GM23338 (cell line): ENCODE data around the gene EPHA3. TPM values are rescaled to one million over a fixed set of nuclear protein-coding genes. Genes with fewer than 3 reads are reported as not detected.

Experiments used
- ATAC-seq: fragments of 200-7000 bp; cut with Tn5 transposase; 3 replicates; pipeline ENCODE4 v1.9.1; 2020
- DNase-seq: peaks from one replicate; pipeline ENCODE4 v3.0.0-alpha.2; 2015; ENCODE audit warnings: low spot score
- H2AFZ ChIP-seq: fragments of 200-600 bp; sonication (generic); 2 replicates; pipeline ENCODE4 v1.8.0; 2016; ENCODE audit warnings: antibody characterized with exemption, mild to moderate bottlenecking, moderate library complexity
- H3F3A ChIP-seq: fragments of 200-600 bp; sonication (generic); replicated peaks from 2 replicates; pipeline ENCODE4 v1.8.0; 2017; ENCODE audit warnings: antibody characterized with exemption, mixed run types, low read depth
- H3K27ac ChIP-seq: fragments of 200-600 bp; sonication (generic); 2 replicates; pipeline ENCODE4 v1.6.1; 2016; ENCODE audit warnings: low read depth
- H3K27me3 ChIP-seq: fragments of 200-600 bp; sonication (generic); 2 replicates; pipeline ENCODE4 v1.8.0; 2016; ENCODE audit warnings: mild to moderate bottlenecking, mixed run types, moderate library complexity; ENCODE audit not compliant: insufficient read depth
- H3K36me3 ChIP-seq: fragments of 200-600 bp; sonication (generic); 2 replicates; pipeline ENCODE4 v1.8.0; 2016; ENCODE audit warnings: mild to moderate bottlenecking; ENCODE audit not compliant: insufficient read depth
- H3K4me1 ChIP-seq: fragments of 200-600 bp; sonication (generic); 2 replicates; pipeline ENCODE4 v1.8.0; 2016; ENCODE audit warnings: mild to moderate bottlenecking, moderate library complexity; ENCODE audit not compliant: insufficient read depth
- H3K4me2 ChIP-seq: fragments of 200-600 bp; sonication (generic); 2 replicates; pipeline ENCODE4 v1.7.1; 2017; ENCODE audit warnings: mixed run types
- H3K4me3 ChIP-seq: fragments of 200-600 bp; sonication (generic); 2 replicates; pipeline ENCODE4 v1.6.1; 2016; ENCODE audit warnings: mixed run types
- H3K79me2 ChIP-seq: fragments of 200-600 bp; sonication (generic); replicated peaks from 2 replicates; pipeline ENCODE4 v1.8.0; 2017; ENCODE audit warnings: mild to moderate bottlenecking; ENCODE audit not compliant: insufficient read depth
- H3K9me2 ChIP-seq: fragments of 200-600 bp; sonication (generic); 2 replicates; pipeline ENCODE4 v1.8.0; 2017; ENCODE audit not compliant: insufficient read depth
- H4K20me1 ChIP-seq: fragments of 200-600 bp; sonication (generic); replicated peaks from 2 replicates; pipeline ENCODE4 v1.8.0; 2017; ENCODE audit warnings: mild to moderate bottlenecking; ENCODE audit not compliant: insufficient read depth
- H3K27ac Mint-ChIP-seq: 2 replicates; pipeline ENCODE4 v1.8.0; 2020; ENCODE audit warnings: inconsistent platforms, mild to moderate bottlenecking, moderate library complexity, mixed read lengths
- H3K27me3 Mint-ChIP-seq: 3 replicates; pipeline ENCODE4 v1.8.0; 2022; ENCODE audit warnings: low read depth, mild to moderate bottlenecking, moderate library complexity, mixed read lengths, inconsistent platforms; ENCODE audit not compliant: insufficient read depth, poor library complexity
- H3K36me3 Mint-ChIP-seq: 3 replicates; pipeline ENCODE4 v1.8.0; 2021; ENCODE audit warnings: low read depth, mild to moderate bottlenecking, inconsistent platforms, moderate library complexity, mixed read lengths
- H3K4me1 Mint-ChIP-seq: 3 replicates; pipeline ENCODE4 v1.8.0; 2020; ENCODE audit warnings: mild to moderate bottlenecking, inconsistent platforms, mixed read lengths
- H3K4me3 Mint-ChIP-seq: 3 replicates; pipeline ENCODE4 v1.8.0; 2021; ENCODE audit warnings: moderate library complexity, mild to moderate bottlenecking, inconsistent platforms, mixed read lengths
- H3K9me3 Mint-ChIP-seq: 3 replicates; pipeline ENCODE4 v1.8.0; 2020; ENCODE audit warnings: moderate library complexity, mild to moderate bottlenecking, inconsistent platforms, mixed read lengths
- CREB1 ChIP-seq: fragments of 250-450 bp; sonication (Bioruptor Pico); IDR thresholded peaks from 2 replicates; pipeline ENCODE4 v1.5.0; 2020; ENCODE audit warnings: low read depth, mild to moderate bottlenecking, moderate library complexity
- CTCF ChIP-seq, 2 experiments: fragments of 200-600 bp in 1 of 2; sonication (generic) in 1 of 2; conservative IDR thresholded peaks; 2 replicates each; pipeline versions ENCODE4 v1.5.1 to v1.6.1; 2016 to 2017; ENCODE audit warnings: antibody characterized with exemption in 2 of 2, low read depth in 2 of 2, mild to moderate bottlenecking in 2 of 2, moderate library complexity in 1 of 2
- EZH2 ChIP-seq: fragments of 200-600 bp; sonication (generic); IDR thresholded peaks from one replicate; pipeline ENCODE4 v1.8.0; 2017; ENCODE audit warnings: antibody characterized with exemption, mild to moderate bottlenecking, low read depth; ENCODE audit not compliant: unreplicated experiment
- EZH2phosphoT487 ChIP-seq: fragments of 200-600 bp; sonication (generic); IDR thresholded peaks from one replicate; pipeline ENCODE4 v1.8.1; 2018; ENCODE audit warnings: antibody characterized with exemption; ENCODE audit not compliant: unreplicated experiment
- JUNB ChIP-seq: IDR thresholded peaks from one replicate; pipeline ENCODE4 v1.6.1; 2016; ENCODE audit warnings: antibody characterized with exemption; ENCODE audit not compliant: unreplicated experiment
- NANOG ChIP-seq: IDR thresholded peaks from 2 replicates; pipeline ENCODE4 v1.6.1; 2016; ENCODE audit warnings: antibody characterized with exemption, borderline replicate concordance
- POLR2AphosphoS5 ChIP-seq: IDR thresholded peaks from 2 replicates; pipeline ENCODE4 v1.6.1; 2016; ENCODE audit warnings: antibody characterized with exemption, low read depth
- STAT1 ChIP-seq: IDR thresholded peaks from one replicate; pipeline ENCODE4 v1.6.1; 2016; ENCODE audit warnings: antibody characterized with exemption; ENCODE audit not compliant: unreplicated experiment
- ZNF114 ChIP-seq: fragments of 250-450 bp; sonication (Bioruptor Pico); IDR thresholded peaks from 2 replicates; pipeline ENCODE4 v1.5.0; 2020; ENCODE audit warnings: mild to moderate bottlenecking, moderate library complexity
- ZNF331 ChIP-seq: fragments of 250-450 bp; sonication (Bioruptor Pico); IDR thresholded peaks from 2 replicates; pipeline ENCODE4 v1.5.0; 2020; ENCODE audit warnings: low read depth, mild to moderate bottlenecking, moderate library complexity
- ZNF462 ChIP-seq: fragments of 250-450 bp; sonication (Bioruptor Pico); IDR thresholded peaks from 2 replicates; pipeline ENCODE4 v1.5.0; 2020; ENCODE audit warnings: mild to moderate bottlenecking, moderate library complexity
- polyA plus RNA-seq: library from polyadenylated mRNA; unstranded; fragments of >200 nt; fragmentation: Nextera tagmentation; extraction: Ambion mirVana; gene quantifications from 2 replicates; pipeline ENCODE4 v1.2.1, GENCODE V29; 2016
- total RNA-seq: library from RNA; depleted of rRNA; stranded (reverse); fragments of >200 nt; shearing (Covaris generic); gene quantifications from 2 replicates; pipeline ENCODE4 v1.2.3, GENCODE V29; 2014
- TF ChIP-seq, protein P1 (sequence below): IDR thresholded peaks from 2 replicates; pipeline ENCODE4 v1.6.1; 2016; ENCODE audit warnings: antibody characterized with exemption
- TF ChIP-seq, protein P2 (sequence below): IDR thresholded peaks from one replicate; pipeline ENCODE4 v1.6.1; 2018; ENCODE audit warnings: antibody characterized with exemption; ENCODE audit not compliant: unreplicated experiment

Gene EPHA3
- total and polyA plus RNA-seq, 2 experiments from 2014 or later = 0.05 to 0.21 TPM

DNA sequence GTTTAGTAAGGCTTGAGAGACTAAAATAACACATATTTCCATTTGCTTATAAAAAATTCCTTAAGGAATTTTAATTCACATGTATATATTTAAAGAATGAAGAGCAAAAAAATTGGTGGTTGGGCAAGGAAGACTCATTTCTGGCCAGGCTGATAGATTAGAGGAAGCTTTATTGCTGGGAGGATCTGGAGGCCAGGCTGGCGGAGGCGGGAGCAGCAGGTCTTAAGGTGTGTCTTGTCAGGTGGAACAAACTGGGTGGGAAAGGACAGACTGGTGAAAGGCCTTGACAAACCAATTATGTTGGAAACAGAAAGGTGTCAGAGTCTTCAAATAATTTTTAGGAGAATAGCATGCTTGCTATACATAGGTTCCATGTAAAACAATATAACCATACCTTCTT, 124.7 kb downstream of the EPHA3 start:
- H3K27ac ChIP-seq = no peak overlapping the region
- no peak overlapping the region for H2AFZ ChIP-seq
- peaks cover 14% of the 10 kb centered on the region for H3K4me1 Mint-ChIP-seq
- H3K4me2 ChIP-seq = no peak overlapping the region
- H3F3A ChIP-seq = no peaks in the 10 kb centered on the region
- no peaks in the 10 kb centered on the region for H3K27me3 Mint-ChIP-seq
- H3K4me1 ChIP-seq = peaks cover 9% of the 10 kb centered on the region; the same call in 1 of the 2 replicates
- no peak for DNase-seq
- H3K4me3 Mint-ChIP-seq = no peak overlapping the region
- no peaks in the 10 kb centered on the region for H4K20me1 ChIP-seq
- H3K27me3 ChIP-seq = no peaks in the 10 kb centered on the region
- H3K36me3 Mint-ChIP-seq = no peaks in the 10 kb centered on the region
- no peaks in the 10 kb centered on the region for H3K36me3 ChIP-seq
- no peak for ATAC-seq
- H3K9me3 Mint-ChIP-seq = no peaks in the 10 kb centered on the region
- no peak overlapping the region for H3K4me3 ChIP-seq
- H3K27ac Mint-ChIP-seq = no peak overlapping the region
- TF ChIP-seq POLR2AphosphoS5 (no peak), ZNF114 (CRISPR knock-in tag) (no peak), STAT1 (no peak), EZH2 (no peak), EZH2phosphoT487 (no peak), NANOG (no peak), CTCF (conservative IDR thresholded peaks at IDR 0.05; ENCODE audit: low read depth in 2 of 2) (no peak), CREB1 (CRISPR knock-in tag) (no peak), JUNB (no peak), ZNF462 (CRISPR knock-in tag) (no peak), ZNF331 (no peak)
- TF ChIP-seq, protein P1, sequence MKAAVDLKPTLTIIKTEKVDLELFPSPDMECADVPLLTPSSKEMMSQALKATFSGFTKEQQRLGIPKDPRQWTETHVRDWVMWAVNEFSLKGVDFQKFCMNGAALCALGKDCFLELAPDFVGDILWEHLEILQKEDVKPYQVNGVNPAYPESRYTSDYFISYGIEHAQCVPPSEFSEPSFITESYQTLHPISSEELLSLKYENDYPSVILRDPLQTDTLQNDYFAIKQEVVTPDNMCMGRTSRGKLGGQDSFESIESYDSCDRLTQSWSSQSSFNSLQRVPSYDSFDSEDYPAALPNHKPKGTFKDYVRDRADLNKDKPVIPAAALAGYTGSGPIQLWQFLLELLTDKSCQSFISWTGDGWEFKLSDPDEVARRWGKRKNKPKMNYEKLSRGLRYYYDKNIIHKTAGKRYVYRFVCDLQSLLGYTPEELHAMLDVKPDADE = no peak
- TF ChIP-seq, protein P2, sequence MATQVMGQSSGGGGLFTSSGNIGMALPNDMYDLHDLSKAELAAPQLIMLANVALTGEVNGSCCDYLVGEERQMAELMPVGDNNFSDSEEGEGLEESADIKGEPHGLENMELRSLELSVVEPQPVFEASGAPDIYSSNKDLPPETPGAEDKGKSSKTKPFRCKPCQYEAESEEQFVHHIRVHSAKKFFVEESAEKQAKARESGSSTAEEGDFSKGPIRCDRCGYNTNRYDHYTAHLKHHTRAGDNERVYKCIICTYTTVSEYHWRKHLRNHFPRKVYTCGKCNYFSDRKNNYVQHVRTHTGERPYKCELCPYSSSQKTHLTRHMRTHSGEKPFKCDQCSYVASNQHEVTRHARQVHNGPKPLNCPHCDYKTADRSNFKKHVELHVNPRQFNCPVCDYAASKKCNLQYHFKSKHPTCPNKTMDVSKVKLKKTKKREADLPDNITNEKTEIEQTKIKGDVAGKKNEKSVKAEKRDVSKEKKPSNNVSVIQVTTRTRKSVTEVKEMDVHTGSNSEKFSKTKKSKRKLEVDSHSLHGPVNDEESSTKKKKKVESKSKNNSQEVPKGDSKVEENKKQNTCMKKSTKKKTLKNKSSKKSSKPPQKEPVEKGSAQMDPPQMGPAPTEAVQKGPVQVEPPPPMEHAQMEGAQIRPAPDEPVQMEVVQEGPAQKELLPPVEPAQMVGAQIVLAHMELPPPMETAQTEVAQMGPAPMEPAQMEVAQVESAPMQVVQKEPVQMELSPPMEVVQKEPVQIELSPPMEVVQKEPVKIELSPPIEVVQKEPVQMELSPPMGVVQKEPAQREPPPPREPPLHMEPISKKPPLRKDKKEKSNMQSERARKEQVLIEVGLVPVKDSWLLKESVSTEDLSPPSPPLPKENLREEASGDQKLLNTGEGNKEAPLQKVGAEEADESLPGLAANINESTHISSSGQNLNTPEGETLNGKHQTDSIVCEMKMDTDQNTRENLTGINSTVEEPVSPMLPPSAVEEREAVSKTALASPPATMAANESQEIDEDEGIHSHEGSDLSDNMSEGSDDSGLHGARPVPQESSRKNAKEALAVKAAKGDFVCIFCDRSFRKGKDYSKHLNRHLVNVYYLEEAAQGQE = no peak
- H3K9me2 ChIP-seq = no peaks in the 10 kb centered on the region
- no peaks in the 10 kb centered on the region for H3K79me2 ChIP-seq
